Measurements from ENCODE around the gene PRKCG. TPM values are rescaled to one million over a fixed set of nuclear protein-coding genes. Genes with fewer than 3 reads are reported as not detected.

PRKCG gene
- total and polyA plus RNA-seq, 2 of the 8 experiments (the other 6 are each of a cell fraction or from before 2014, with no cell fraction given): 6.1 to 10.6 TPM

DNA sequence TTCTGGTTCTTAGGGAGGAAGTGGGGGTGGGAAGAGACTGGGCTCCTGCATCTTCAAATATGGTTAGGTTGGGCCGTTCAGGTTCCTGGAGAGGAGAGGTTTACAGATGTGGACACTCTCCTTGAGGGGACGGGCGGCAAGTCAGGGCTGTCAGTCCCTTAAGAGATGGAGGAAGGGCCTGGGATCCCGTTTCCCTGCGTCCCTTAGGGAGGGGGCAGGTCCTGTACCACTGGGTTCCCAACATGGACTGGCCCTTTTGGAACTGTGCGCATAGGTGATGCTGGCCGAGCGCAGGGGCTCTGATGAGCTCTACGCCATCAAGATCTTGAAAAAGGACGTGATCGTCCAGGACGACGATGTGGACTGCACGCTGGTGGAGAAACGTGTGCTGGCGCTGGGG, 16.2 kb downstream of the PRKCG start:
- Histone ChIP-seq H2AFZ (ENCODE audit: low read length) (no peak overlapping the region), H4K20me1 (replicated peaks in 1 of 2; ENCODE audit: control insufficient read depth in 1 of 2, insufficient read depth in 2 of 2, low read length in 2 of 2) (no peaks in the 10 kb centered on the region), H4K8ac (ENCODE audit: extremely low read depth, insufficient read depth, low read length) (peak overlapping the region; percentile 3; the same call in 1 of the 2 replicates), H3K4me1 (replicated peaks in 1 of 4; ENCODE audit: control insufficient read depth in 3 of 4, insufficient read depth in 4 of 4, low read length in 3 of 4) (peaks cover 0 to 14% (median 9%) of the 10 kb centered on the region in 4 experiments; a peak in 4 of 7 replicates), H3K4me2 (ENCODE audit: insufficient read depth in 1 of 2, low read depth in 2 of 2, low read length in 2 of 2) (peak overlapping the region; percentile 68 to 100), H3K4ac (replicated peaks; ENCODE audit: insufficient read length, low read depth, low read length) (no peak overlapping the region), H3K9me3 (ENCODE audit: insufficient read depth in 2 of 2, low read depth in 1 of 2, low read length in 1 of 2) (no peaks in the 10 kb centered on the region), H2BK12ac (ENCODE audit: low read depth, low read length) (no peak overlapping the region), H4K91ac (replicated peaks; ENCODE audit: insufficient read length, low read length) (no peak overlapping the region), H3K36me3 (ENCODE audit: control insufficient read depth in 2 of 4, insufficient read depth in 4 of 4, low read length in 3 of 4) (peaks cover 0 to 8% (median 2%) of the 10 kb centered on the region in 4 experiments; a peak in 4 of 8 replicates), H3K79me1 (ENCODE audit: low read depth, low read length) (0 out of 2 replicates have a peak, but pooled peaks cover 2% of the 10 kb centered on the region), H3K4me3 (ENCODE audit: extremely low read depth in 1 of 4, insufficient read depth in 2 of 4, low read depth in 3 of 4, low read length in 4 of 4) (peak overlapping the region; percentile 28 to 68 (median 56); a peak in 7 of 8 replicates), H2BK20ac (ENCODE audit: low read length) (peak overlapping the region; percentile 80; the same call in 1 of the 2 replicates), H3K18ac (ENCODE audit: extremely low read depth, low read length) (0 out of 2 replicates have a peak overlapping the region, but pooled peaks have one; percentile 53), H3K79me2 (ENCODE audit: control insufficient read depth in 1 of 2, insufficient read depth in 2 of 2, low read length in 2 of 2) (no peaks in the 10 kb centered on the region), H2BK120ac (replicated peaks; ENCODE audit: low read depth, low read length) (no peak overlapping the region), H2BK15ac (ENCODE audit: low read length) (peak overlapping the region; percentile 97; the same call in 1 of the 2 replicates), H4K5ac (ENCODE audit: insufficient read length, low read depth, low read length) (no peak overlapping the region), H3K9ac (replicated peaks in 1 of 4; ENCODE audit: extremely low read depth in 1 of 4, low read depth in 3 of 4, low read length in 3 of 4) (peak overlapping the region in 2 of 4 experiments; percentile 5 to 19; a peak in 2 of 7 replicates), H3K27me3 (replicated peaks in 1 of 4; ENCODE audit: control insufficient read depth in 3 of 4, extremely low read depth in 1 of 4, insufficient read depth in 3 of 4, low read length in 3 of 4) (peaks cover 0 to 3% (median 0%) of the 10 kb centered on the region in 4 experiments; a peak in 1 of 7 replicates), H3K14ac (ENCODE audit: insufficient read length) (no peak overlapping the region), H2AK5ac (ENCODE audit: low read depth, low read length) (no peak overlapping the region), H2BK5ac (ENCODE audit: low read depth, low read length) (peak overlapping the region; percentile 44; the same call in 1 of the 2 replicates), H3K23me2 (ENCODE audit: low read depth, low read length) (peaks cover 6% of the 10 kb centered on the region), H3K27ac (ENCODE audit: low read depth, low read length) (no peak overlapping the region), H3K23ac (ENCODE audit: insufficient read length) (no peak overlapping the region), H3K56ac (replicated peaks; ENCODE audit: insufficient read length, low read depth, low read length) (no peak overlapping the region)
- DNase-seq (ENCODE audit: low read depth in 1 of 2, low spot score in 2 of 2) (no peak), FAIRE-seq (no peak)
- POLR2A ChIA-PET (ENCODE audit: partially characterized antibody): interaction anchor here (1.0 to 2.5 kb wide), 7 partner anchors 9 to 82 kb away, joined by 5 to 13 read pairs (median 9); partner anchors contain the start of gene MYADM
- CTCF ChIA-PET (ENCODE audit: partially characterized antibody): interaction anchor here (0.6 to 8.6 kb wide), 11 partner anchors 8 to 129 kb away, joined by 3 to 44 read pairs (median 6); partner anchors contain the start of gene PRKCG
- no peak for TF ChIP-seq CTCF (IDR thresholded peaks at IDR 0.05; ENCODE audit: control extremely low read depth in 1 of 3, insufficient read depth in 1 of 3, low read depth in 1 of 3, low read length in 3 of 3)
- WGBS, 2 experiments (ENCODE audit: extremely low coverage in 1 of 2, insufficient coverage in 1 of 2, insufficient read length in 1 of 2, insufficient replicate concordance in 2 of 2, low coverage in 1 of 2, low lambda C conversion rate in 2 of 2, missing lambda C conversion rate in 1 of 2): 17% methylated on average over 16 of the region's 16 CpGs; no CpG with 5 or more reads in 1 of the 2 experiments
